ENCODE results near the gene TOM1L2. TPM values are rescaled to one million over a fixed set of nuclear protein-coding genes. Genes with fewer than 3 reads are reported as not detected.
A peak's percentile ranks its signal among the peaks of the same experiment; 100 is the strongest.

Gene TOM1L2
- total and polyA plus RNA-seq, 2 donors from 2014 or later, result 28.2 to 59.4 TPM

GRCh38 chr17:17839791-17840707 lies 132.2 kb downstream of the TOM1L2 start:
- intact Hi-C loops (cut with DNase I), result no loop called here
- peak overlapping the region; percentile 24 to 65 (median 47) for H3K4me3 ChIP-seq (ENCODE audit: low read length in 3 of 3)

GRCh38 chr17:17837966-17838962 lies 133.9 kb downstream of the TOM1L2 start:
- Histone ChIP-seq H3K4me3 (ENCODE audit: low read length in 3 of 3) (peak overlapping the region in 1 of 3 donors; percentile 29), H3K27ac (ENCODE audit: low read depth in 2 of 2, low read length in 2 of 2) (peak overlapping the region; percentile 99), H3K4me1 (ENCODE audit: control insufficient read depth in 2 of 3, insufficient read depth in 2 of 3, low read depth in 1 of 3, low read length in 3 of 3) (peaks cover 0 to 59% (median 49%) of the 10 kb centered on the region in 3 donors), H3K27me3 (ENCODE audit: control insufficient read depth, insufficient read depth, low read length) (no peaks in the 10 kb centered on the region), H3K9ac (ENCODE audit: low read length in 3 of 3) (peak overlapping the region in 2 of 3 donors; percentile 37 to 90), H3K9me3 (ENCODE audit: control insufficient read depth in 2 of 3, insufficient read depth in 1 of 3, low read length in 3 of 3) (no peaks in the 10 kb centered on the region), H3K36me3 (ENCODE audit: control insufficient read depth in 2 of 3, insufficient read depth in 3 of 3, low read length in 3 of 3) (no peaks in the 10 kb centered on the region)
- FAIRE-seq (no peak), DNase-seq (peak in 3 of 5 donors; percentile 61 to 82 (median 77))
- intact Hi-C loops (cut with DNase I), result no loop called here
- no peak for TF ChIP-seq CTCF (IDR thresholded peaks at IDR 0.05; ENCODE audit: borderline replicate concordance, extremely low read depth, insufficient read depth)

More at GRCh38 chr17:17839791-17840707, 132.2 kb downstream of the TOM1L2 start:
- FAIRE-seq, result no peak
- H3K27me3 ChIP-seq (ENCODE audit: control insufficient read depth, insufficient read depth, low read length), result no peaks in the 10 kb centered on the region
- peak; percentile 79 to 97 (median 89) for DNase-seq
- H3K27ac ChIP-seq (ENCODE audit: low read depth in 2 of 2, low read length in 2 of 2), result peak overlapping the region; percentile 98 to 99
- H3K9ac ChIP-seq (ENCODE audit: low read length in 3 of 3), result peak overlapping the region in 2 of 3 donors; percentile 83 to 93
- peaks cover 0 to 52% (median 43%) of the 10 kb centered on the region in 3 donors for H3K4me1 ChIP-seq (ENCODE audit: control insufficient read depth in 2 of 3, insufficient read depth in 2 of 3, low read depth in 1 of 3, low read length in 3 of 3)
- TF ChIP-seq CTCF (IDR thresholded peaks at IDR 0.05; ENCODE audit: borderline replicate concordance, extremely low read depth, insufficient read depth), result no peak
- no peaks in the 10 kb centered on the region for H3K9me3 ChIP-seq (ENCODE audit: control insufficient read depth in 2 of 3, insufficient read depth in 1 of 3, low read length in 3 of 3)
- no peaks in the 10 kb centered on the region for H3K36me3 ChIP-seq (ENCODE audit: control insufficient read depth in 2 of 3, insufficient read depth in 3 of 3, low read length in 3 of 3)

- no peak for FAIRE-seq
Measured at GRCh38 chr17:17837380-17837821, 134.8 kb downstream of the TOM1L2 start.

More at GRCh38 chr17:17837380-17837821, 134.8 kb downstream of the TOM1L2 start:
- Histone ChIP-seq H3K9me3 (ENCODE audit: control insufficient read depth in 2 of 3, insufficient read depth in 1 of 3, low read length in 3 of 3) (no peaks in the 10 kb centered on the region), H3K27ac (ENCODE audit: low read depth in 2 of 2, low read length in 2 of 2) (peak overlapping the region; percentile 99), H3K27me3 (ENCODE audit: control insufficient read depth, insufficient read depth, low read length) (no peaks in the 10 kb centered on the region), H3K36me3 (ENCODE audit: control insufficient read depth in 2 of 3, insufficient read depth in 3 of 3, low read length in 3 of 3) (no peaks in the 10 kb centered on the region), H3K9ac (ENCODE audit: low read length in 3 of 3) (peak overlapping the region in 2 of 3 donors; percentile 37 to 90), H3K4me3 (ENCODE audit: low read length in 3 of 3) (peak overlapping the region in 1 of 3 donors; percentile 80), H3K4me1 (ENCODE audit: control insufficient read depth in 2 of 3, insufficient read depth in 2 of 3, low read depth in 1 of 3, low read length in 3 of 3) (peaks cover 0 to 59% (median 49%) of the 10 kb centered on the region in 3 donors)
- DNase-seq, result peak in 1 of 5 donors; percentile 70
- TF ChIP-seq CTCF (IDR thresholded peaks at IDR 0.05; ENCODE audit: borderline replicate concordance, extremely low read depth, insufficient read depth), result no peak
- intact Hi-C loops (cut with DNase I), result no loop called here

Data from kidney (tissue), 14 donors.